Measurements from ENCODE around the gene CELA2B. TPM values are rescaled to one million over a fixed set of nuclear protein-coding genes. Genes with fewer than 3 reads are reported as not detected.
"Not testable (repeated sequence)": the region's sequence is repeated elsewhere in the genome, so short reads cannot be mapped to it uniquely, and the experiment has no call there.

The CELA2B gene
- 10 to 100 TPM in 4 of 9 donors, 1 to 10 TPM in 3, not detected in 2; 1.7 to 28.1 (median 10.1) TPM for total RNA-seq
- polyA plus RNA-seq, result 1 to 10 TPM in 2 of 3 donors, not detected in 1; 6.0 to 6.8 TPM
- long read RNA-seq, donor 1, partial matches to known transcripts, result 98 of 98 reads
- long read RNA-seq, donor 1, other reads (novel, unspliced or antisense), result 0 of 98 reads
- long read RNA-seq, donor 2, partial matches to known transcripts, result 84 of 91 reads
- long read RNA-seq, donor 2, other reads (novel, unspliced or antisense), result 7 of 91 reads
- long read RNA-seq, donor 3, partial matches to known transcripts, result 74 of 77 reads
- long read RNA-seq, donor 3, other reads (novel, unspliced or antisense), result 0 of 77 reads
- long read RNA-seq, donor 4, partial matches to known transcripts, result 0 of 4 reads
- long read RNA-seq, donor 4, other reads (novel, unspliced or antisense), result 1 of 4 reads
- long read RNA-seq, donor 5, transcript CELA2B-201 (8 exons, 923 nt), result major isoform, 10 of 15 reads
- long read RNA-seq, donor 5, partial matches to known transcripts, result 1 of 15 reads
- long read RNA-seq, donor 5, other reads (novel, unspliced or antisense), result 4 of 15 reads
- long read RNA-seq, donor 6, result 0 reads
- long read RNA-seq, donor 7, result 0 reads
- long read RNA-seq, donor 8, partial matches to known transcripts, result 157 of 165 reads
- long read RNA-seq, donor 8, other reads (novel, unspliced or antisense), result 5 of 165 reads
- long read RNA-seq, donor 9, partial matches to known transcripts, result 32 of 32 reads
- long read RNA-seq, donor 9, other reads (novel, unspliced or antisense), result 0 of 32 reads
- long read RNA-seq, donor 10, partial matches to known transcripts, result 101 of 101 reads
- long read RNA-seq, donor 10, other reads (novel, unspliced or antisense), result 0 of 101 reads

DNA sequence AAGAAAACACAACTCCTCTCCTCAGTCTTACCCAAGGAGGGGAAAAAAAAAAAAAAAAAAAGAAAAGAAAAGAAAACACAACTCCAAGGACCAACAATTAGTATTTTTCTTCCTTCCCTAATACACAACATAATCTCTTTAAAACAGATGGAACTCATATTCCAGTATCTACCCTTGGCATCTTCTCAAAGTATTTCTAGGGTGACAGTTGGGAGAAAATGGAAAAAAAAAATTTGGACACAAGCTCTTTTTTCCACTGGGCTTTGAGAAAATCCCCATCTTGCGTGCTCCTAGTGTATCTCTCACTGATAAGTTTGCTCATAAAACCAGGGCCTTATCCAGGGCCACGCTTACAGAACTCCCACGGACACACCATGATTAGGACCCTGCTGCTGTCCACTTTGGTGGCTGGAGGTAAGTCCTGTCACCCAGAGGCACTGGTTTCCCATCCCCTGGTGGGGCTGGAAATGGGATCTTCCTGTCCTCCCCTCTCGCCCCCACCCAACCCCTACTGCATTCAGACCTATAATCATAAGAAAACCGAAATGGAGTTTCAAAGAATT is at the start of gene CELA2B:
Gene CELA2B, plus strand, starts transcription at position 353 of the 563 bp plus-strand sequence. Its CDS starts 22 bp downstream, at position 375.
- no peak for TF ChIP-seq POLR2A (IDR thresholded peaks at IDR 0.05)
- TF ChIP-seq, protein P1, sequence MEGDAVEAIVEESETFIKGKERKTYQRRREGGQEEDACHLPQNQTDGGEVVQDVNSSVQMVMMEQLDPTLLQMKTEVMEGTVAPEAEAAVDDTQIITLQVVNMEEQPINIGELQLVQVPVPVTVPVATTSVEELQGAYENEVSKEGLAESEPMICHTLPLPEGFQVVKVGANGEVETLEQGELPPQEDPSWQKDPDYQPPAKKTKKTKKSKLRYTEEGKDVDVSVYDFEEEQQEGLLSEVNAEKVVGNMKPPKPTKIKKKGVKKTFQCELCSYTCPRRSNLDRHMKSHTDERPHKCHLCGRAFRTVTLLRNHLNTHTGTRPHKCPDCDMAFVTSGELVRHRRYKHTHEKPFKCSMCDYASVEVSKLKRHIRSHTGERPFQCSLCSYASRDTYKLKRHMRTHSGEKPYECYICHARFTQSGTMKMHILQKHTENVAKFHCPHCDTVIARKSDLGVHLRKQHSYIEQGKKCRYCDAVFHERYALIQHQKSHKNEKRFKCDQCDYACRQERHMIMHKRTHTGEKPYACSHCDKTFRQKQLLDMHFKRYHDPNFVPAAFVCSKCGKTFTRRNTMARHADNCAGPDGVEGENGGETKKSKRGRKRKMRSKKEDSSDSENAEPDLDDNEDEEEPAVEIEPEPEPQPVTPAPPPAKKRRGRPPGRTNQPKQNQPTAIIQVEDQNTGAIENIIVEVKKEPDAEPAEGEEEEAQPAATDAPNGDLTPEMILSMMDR (IDR thresholded peaks at IDR 0.05), result no peak
- peak in 1 of 7 donors; percentile 43 for DNase-seq
- Histone ChIP-seq H3K27me3 (no peaks in the 10 kb centered on the region), H3K9me3 (replicated peaks in 1 of 3) (no peaks in the 10 kb centered on the region), H3K4me3 (no peak within 1 kb of the TSS), H3K4me1 (replicated peaks in 1 of 2) (peaks cover 0 to 15% of the 10 kb centered on the region in 2 donors), H3K36me3 (replicated peaks in 1 of 2) (no peaks in the 10 kb centered on the region), H3K27ac (peak within 1 kb of the TSS in 2 of 5 donors; percentile 49 to 71)
- 69 to 85% (median 77%) methylated on average over 5 of the region's 5 CpGs for WGBS, 4 donors
- intact Hi-C loops (cut with DNase I), result no loop called here

DNA sequence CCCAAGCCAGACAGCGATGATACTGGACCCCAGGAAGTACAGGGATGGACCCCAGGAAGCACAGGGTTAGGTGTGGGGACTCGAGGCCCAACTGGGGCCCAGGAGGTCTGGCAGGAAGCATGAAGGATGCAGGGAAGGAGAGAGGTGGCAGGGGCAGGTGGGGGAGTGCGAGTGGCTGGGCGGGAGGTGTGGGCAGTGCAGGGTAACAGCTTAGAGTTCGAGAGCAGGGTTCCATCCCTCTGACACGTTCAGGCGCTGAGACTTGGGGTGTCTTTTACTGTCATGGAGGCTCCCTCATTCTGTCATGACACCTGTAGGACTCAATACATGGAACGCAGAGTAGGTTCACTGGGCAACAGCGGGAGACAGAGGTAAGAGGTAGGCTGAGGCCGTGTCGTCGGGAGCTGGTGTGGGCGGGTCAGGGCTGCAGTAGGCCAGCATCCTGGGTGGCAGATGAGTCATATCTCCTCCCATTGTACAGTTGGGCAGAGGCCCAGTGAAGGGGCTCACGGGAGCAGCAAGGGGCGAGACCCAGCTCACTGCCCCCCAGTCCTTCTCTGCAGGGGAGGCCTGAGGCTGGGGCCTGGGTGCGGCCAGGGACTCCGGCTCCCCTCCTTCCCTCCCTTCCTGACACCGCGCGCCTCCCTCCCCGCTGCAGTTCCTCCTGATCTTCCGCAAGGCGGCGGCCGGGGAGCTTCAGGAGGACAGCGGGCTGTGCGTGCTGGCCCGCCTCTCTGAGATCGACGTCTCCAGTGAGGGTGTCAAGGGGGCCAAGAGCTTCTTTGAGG is 49.2 kb upstream of the CELA2B start:
- WGBS, 4 donors, result 46 to 65% (median 49%) methylated on average over 13 to 30 of the region's 30 CpGs
- intact Hi-C loops (cut with DNase I), result no loop called here
- peaks cover 0 to 14% of the 10 kb centered on the region in 2 donors for H3K36me3 ChIP-seq (replicated peaks in 1 of 2)
- no peaks in the 10 kb centered on the region for H3K9me3 ChIP-seq (replicated peaks in 1 of 3)
- H3K27me3 ChIP-seq, result no peaks in the 10 kb centered on the region
- peaks cover 7 to 33% of the 10 kb centered on the region in 2 donors for H3K4me1 ChIP-seq (replicated peaks in 1 of 2)
- peak; percentile 73 to 86 (median 81) for DNase-seq
- H3K4me3 ChIP-seq, result no peak overlapping the region
- peak in 1 of 2 donors; percentile 41 for TF ChIP-seq POLR2A (IDR thresholded peaks at IDR 0.05)
- TF ChIP-seq, protein P1 (IDR thresholded peaks at IDR 0.05), result peak; percentile 5 to 69 (median 61)
- peak overlapping the region; percentile 69 to 91 (median 78) for H3K27ac ChIP-seq

DNA sequence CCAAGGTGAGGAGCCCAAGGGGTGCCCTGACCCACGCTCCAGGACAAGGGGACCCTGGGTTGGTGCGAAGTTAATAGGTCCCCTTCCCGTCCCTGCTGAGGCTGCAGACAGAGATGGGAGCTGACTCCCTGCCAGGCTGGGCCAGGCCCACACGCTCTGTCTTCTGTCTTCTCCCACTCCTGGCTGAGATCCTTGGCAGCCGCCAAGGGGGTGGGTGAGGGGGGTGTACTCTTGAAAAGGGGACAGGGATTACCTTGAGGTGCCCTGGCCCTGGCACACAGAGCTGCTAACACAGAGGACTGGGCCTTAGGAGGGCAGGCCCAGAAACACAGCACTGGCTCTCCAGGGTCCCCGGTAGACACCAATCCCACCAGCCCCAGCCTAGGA is 48.6 kb upstream of the CELA2B start:
- Histone ChIP-seq H3K36me3 (replicated peaks in 1 of 2) (peaks cover 0 to 14% of the 10 kb centered on the region in 2 donors), H3K27ac (peak overlapping the region; percentile 69 to 91 (median 78)), H3K9me3 (replicated peaks in 1 of 3) (no peaks in the 10 kb centered on the region), H3K4me1 (replicated peaks in 1 of 2) (peaks cover 7 to 29% of the 10 kb centered on the region in 2 donors), H3K27me3 (no peaks in the 10 kb centered on the region), H3K4me3 (no peak overlapping the region)
- WGBS, 4 donors, result 30 to 68% (median 48%) methylated on average over 3 to 6 of the region's 6 CpGs
- TF ChIP-seq POLR2A (IDR thresholded peaks at IDR 0.05), result no peak
- TF ChIP-seq, protein P1 (IDR thresholded peaks at IDR 0.05), result peak in 1 of 6 experiments; percentile 16
- DNase-seq, result peak in 4 of 7 donors; percentile 50 to 59 (median 53)
- intact Hi-C loops (cut with DNase I), result no loop called here

DNA sequence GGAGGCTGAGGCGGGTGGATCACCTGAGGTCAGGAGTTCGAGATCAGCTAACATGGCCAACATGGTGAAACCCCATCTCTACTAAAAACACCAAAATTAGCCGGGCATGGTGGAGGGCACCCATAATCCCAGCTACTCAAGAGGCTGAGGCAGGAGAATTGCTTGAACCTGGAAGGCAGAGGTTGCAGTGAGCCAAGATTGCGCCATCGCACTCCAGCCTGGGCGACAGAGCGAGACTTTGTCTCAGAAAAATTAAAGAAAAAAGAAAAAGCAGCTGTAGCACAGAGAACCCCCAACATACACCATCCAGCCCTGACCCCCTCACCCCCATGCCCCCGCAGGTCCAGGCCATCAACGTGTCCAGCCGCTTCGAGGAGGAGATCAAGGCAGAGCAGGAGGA is 47.7 kb upstream of the CELA2B start:
- H3K36me3 ChIP-seq (replicated peaks in 1 of 2), result peaks cover 0 to 14% of the 10 kb centered on the region in 2 donors
- H3K4me1 ChIP-seq (replicated peaks in 1 of 2), result peaks cover 7 to 22% of the 10 kb centered on the region in 2 donors
- H3K9me3 ChIP-seq (replicated peaks in 1 of 3); intact Hi-C loops (cut with DNase I); H3K27me3 ChIP-seq; H3K4me3 ChIP-seq: not testable (repeated sequence)
- peak in 1 of 7 donors; percentile 22 for DNase-seq
- peak overlapping the region in 3 of 5 donors; percentile 80 to 92 (median 91) for H3K27ac ChIP-seq
- WGBS, 4 donors, result 89 to 91% (median 91%) methylated on average over 11 of the region's 11 CpGs
